ENCODE data around the gene CDAN1.

Gene CDAN1

DNA sequence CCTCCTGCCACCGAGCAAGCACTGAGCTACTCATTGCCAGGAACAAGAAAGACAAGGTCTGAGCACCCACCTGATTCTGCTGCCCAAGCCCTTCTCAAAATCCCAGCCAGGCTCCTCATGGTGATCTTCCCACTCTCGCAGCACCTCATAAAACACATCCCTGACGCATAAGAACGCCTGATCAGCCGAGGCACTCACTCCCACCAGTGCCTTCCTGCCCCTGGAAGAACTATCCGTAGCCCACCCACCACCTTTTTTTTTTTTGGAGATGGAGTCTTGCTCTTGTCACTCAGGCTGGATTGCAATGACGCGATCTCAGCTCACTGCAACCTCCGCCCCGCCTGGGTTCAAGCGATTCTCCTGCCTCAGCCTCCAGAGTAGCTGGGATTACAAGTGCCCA is 3.9 kb downstream of the CDAN1 start:
- DNase-seq, result no peak

DNA sequence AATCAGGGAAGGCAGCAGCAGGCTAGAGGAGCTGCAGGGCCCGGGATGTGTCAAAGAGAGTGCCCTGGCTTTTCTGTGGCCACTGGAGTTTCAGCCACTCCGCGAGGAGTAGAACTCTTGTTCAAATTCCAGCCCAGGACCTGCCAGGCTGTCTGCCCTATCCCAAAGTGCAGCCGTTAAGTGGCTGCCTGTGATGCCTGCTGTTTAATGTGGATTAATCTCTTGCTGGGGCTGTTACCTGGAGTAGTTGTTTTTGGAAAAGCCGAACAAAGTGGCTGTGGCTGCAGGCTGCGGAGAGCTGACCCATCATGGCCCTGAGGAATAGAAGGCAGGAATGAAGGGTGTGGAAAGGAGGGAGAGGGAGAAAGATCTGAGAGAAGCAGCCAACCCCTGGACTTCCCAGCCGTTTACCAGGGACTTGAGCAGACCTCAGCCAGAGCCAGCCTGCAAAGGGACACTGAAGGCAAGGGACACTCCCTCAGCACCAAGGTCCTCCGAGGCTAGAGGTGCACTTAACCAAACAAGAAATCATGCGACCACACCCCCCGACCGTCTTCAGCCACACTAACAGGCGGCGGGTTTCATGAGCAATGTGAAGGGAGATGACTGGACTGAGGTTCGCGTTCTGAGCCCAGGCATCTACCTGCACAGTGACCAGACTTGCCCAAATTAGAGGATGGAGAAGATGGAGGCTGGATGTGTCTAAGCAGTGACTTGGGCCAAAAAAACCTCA is 4.7 kb downstream of the CDAN1 start:
- no peak for DNase-seq

DNA sequence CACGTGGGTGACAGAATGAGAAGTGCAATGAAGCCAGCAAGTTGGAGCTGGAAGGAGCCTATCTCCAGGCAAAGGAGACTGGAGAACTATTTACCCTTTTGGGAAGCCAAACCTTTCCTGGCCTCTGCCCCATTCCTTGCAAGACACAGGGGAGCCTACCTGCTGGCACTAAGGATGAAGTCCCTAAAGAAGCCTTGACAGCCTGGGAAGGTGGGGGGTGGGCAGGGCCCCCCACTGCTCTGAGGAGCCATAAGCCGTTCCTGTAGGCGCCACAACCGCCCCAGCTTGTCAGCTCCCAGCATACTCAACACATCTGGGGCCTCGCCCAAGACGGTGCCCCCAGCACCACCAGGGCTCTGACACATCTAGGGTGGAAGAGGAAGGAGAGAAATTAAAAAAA is 5.5 kb downstream of the CDAN1 start:
- DNase-seq, result no peak

DNA sequence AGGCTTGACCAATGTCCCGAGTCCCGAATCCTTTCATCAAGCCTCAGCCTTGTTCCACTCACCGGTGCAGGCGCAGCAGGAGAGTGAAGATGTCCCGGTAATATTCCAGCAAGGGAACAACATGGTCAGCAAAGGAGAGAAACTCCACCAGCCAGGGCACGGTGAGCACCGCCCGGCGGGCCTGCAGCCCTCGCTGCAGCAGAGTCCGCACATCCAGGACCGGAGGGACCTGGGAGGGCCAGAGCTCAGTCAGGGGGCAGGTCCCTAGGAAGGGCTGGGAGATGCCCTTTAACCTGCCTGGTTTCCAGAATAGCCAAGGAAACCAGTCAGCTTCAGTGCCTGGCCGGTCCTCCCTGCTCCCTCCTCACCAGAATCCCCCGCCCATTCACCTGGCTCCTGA is 6.4 kb downstream of the CDAN1 start:
- DNase-seq, result no peak

DNA sequence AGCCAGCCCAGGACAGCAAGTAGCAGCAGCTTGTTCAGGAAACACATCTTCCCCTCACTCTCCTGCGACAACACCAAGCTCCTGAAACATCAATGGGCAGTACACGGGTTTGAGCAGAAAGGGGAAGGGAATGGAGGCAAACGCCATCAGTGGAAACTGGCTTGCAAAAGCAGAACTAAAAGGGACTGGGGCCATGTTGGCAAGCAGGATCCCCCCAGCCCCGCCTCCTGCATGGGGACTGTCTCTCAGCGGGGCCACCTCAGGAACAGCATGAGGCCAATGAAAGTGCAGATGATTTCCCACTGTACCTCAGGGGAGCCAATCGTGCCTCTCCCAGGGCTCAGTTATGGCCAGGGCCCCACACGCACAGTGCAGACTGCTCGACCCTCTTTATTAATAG is 6.8 kb downstream of the CDAN1 start:
- no peak for DNase-seq

DNA sequence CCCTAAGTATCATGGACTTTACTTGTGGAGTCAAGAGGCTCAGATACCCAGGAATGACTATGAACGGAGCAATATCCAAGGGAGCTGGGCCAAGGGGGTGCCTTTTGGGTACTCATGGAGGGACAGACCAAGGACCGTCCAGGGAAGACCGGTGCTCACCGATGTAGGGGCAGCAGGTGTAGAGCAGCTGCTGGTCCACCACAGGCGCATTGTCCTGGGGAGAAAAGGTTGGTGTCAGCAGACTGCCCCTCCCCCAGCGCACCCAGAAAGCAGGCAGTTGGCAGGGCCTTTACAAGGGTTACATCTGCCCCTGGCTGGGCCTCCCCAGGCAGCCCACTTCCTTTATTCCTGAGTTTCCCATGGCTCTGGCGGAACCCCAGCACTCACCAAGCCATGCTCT is 7.5 kb downstream of the CDAN1 start:
- no peak for DNase-seq

DNA sequence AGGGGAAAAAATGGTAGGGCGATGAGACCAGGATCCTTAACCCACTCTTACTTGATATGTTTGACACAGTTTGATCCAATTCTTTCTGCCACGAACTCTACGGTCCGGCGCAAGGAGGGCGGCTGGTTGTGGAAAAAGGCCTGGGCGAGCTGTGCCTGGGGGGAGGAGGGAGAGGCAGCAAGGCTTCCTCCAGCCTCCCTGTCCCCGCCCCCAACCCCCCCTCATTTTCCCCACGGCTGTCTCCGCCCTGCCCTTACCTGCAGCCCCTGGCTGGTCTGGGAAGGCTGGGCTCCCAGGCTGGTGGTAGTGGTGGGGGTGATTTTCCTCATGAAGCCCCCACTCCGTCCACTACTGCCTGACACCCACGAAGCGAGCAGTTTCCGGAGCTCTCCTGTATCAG is 8.0 kb downstream of the CDAN1 start:
- DNase-seq, result no peak

DNA sequence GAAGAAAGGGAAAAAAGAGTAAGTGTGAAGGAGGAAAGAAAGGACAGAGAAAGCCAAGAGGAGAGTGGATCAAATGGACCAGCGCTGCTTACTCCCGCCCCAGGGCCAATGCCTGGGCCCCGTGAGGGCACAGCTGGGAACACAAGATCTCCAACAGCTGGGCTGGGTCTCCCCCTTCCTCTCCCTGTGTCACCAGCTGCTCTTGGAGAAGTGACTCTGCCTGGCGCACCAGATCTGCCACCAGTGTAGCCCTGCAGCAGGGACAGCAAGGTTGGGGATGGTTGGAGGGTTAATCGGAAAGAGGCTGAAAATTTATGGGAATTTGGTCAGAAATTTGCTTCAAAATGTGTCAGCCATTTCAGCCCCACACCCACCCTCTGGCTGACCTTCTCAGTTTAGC is 8.4 kb downstream of the CDAN1 start:
- peak in 11 of 51 donors; percentile 15 to 66 (median 36) for DNase-seq

DNA sequence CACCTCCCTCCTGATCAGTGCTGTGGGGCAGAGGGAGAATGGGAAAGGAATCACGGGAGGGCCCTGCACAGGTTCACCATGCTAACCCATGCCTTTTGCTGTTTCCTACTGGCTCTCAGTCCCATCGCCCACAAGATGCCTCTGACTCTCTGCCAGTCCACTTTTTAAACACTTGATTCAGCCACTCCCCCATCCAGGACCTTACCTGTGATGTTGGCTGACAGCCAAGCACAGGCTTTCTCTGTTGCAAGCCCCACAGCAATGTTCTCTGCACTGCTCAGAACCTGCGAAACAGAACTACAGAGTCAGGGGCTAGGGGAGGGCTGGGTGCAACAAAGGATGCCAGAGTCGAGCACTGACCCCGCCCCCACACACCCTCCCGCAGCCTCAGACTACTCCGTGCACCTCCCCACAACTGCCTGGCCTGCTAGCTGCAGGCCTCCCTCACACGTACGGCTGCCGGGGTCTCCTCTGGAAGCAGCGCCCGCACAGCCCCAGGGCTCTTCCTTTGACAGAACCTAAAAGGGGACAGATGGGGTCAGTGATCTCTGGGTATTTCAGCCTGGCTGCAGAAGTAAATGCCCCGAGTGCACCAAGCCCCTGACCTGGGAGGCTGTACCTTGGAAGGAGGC is 9.1 kb downstream of the CDAN1 start:
- DNase-seq, result no peak

DNA sequence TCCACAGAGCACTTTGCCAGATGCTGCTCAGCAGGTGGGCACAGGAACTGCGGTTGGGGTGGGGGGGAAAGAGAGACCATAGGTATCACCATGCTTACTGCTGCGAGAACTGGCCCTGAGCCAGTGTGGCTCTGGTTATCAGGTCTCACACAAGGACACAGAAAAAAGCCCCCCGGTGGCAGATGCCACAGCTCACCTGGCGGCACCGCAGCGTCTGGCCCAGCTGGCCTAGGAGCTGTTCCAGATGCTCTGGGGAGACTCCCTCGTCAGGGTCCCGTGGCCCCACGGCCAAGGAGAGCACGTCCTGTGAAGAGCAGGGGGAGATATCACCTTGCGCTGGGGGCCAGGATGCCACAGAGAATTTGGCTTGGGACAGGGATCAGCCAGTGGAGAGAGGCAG is 10.8 kb downstream of the CDAN1 start:
- DNase-seq, result no peak

DNA sequence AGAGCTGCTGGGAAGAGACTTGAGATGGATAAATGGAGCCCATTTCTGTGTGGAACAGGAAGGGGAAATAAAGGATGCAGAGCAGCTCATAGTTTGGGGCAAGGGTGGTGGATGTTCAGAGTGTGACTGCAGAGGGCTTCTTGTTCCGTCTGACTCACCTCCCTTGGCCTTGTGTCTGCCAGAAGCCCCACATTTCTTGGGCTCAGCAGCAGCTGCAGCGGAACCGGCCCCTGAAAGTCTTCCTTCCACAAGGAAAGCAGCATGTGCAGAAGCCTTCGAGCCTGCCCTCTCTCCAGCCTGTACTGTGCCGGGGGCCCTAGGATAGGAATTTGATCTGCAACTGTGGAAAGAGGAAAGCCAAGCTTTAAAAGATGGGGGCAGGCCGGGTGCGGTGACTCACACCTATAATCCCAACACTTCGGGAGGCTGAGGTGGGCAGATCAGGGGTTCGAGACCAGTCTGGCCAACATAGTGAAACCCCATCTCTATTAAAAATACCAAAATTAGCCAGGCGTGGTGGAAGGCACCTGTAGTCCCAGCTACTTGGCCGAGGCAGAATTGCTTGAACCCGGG is 11.5 kb downstream of the CDAN1 start:
- no peak for DNase-seq

DNA sequence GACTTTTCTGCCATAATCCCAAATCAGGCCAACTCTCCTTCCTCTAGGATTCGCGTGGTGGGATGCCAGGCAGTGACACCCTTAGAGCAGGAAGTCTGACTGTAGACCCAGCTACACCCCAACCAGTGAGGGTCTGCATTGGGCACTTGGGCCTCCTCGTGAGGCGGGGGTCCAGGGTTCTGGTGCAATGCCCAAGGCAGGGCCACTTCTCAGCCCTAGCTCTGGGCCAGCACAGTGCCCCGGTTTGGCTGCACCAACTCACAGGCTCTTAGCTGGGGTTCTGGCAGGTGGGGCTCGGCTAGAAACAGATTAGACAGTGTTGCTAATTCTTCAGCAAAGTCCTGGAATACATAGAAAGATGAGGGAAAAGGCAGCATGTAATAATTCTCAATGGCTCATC is 12.7 kb downstream of the CDAN1 start:
- DNase-seq, result no peak

DNA sequence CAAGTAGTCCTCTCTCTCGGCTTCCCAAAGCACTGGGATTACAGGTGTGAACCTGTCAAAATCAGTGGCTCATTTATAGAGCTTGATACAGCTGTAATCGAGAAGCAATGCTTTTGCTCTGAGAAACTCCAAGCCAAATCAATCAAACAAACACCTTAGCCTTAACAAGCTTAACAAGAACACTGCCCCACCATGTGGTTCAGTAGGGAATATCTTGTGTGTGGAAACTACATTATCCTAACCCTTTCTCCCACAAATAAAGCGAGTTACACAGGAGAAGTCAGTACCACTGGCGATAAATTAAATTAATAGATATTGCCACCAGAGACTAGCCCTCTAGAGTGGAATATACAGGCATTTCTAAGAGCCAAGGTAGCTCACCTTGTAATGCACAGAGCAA is 13.9 kb downstream of the CDAN1 start:
- DNase-seq, result no peak

DNA sequence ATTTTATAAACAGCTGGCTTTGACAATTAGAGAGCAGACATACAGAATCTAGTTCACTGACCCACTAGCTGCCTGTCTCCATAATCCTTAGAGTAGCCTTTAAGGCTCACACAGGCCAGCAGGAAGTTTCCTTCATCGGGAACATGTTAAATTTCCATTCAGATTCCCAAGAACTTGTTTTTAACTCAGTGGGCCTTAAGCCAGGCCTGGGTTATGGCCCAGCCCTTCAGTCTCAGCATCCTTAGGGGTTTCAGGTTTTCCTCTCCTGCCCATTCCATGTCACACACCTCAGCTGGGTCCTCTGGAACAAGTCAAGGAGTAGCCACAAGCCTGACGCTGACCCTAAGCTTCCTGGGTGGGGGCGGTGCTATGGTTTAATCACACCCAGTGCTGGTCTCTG is 15.0 kb downstream of the CDAN1 start:
- DNase-seq, result no peak

DNA sequence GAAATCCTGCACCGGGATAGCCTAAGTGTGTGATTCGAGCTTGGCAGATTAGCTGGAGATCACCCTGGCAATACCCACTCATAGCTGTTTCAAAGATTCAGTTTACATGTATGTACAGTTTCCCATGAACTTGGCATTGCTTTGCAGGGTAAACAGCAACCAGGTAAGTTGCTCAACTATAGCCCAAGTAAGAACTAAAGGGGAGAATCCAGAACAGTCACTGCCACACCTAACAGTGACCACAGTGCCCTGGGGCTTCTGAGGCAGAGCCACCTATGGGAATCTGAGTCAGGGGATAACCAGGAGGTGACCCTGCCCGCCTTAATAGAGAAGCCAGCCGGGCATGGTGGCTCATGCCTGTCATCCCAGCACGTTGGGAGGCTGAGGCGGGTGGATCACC is 15.9 kb downstream of the CDAN1 start:
- DNase-seq, result no peak

DNA sequence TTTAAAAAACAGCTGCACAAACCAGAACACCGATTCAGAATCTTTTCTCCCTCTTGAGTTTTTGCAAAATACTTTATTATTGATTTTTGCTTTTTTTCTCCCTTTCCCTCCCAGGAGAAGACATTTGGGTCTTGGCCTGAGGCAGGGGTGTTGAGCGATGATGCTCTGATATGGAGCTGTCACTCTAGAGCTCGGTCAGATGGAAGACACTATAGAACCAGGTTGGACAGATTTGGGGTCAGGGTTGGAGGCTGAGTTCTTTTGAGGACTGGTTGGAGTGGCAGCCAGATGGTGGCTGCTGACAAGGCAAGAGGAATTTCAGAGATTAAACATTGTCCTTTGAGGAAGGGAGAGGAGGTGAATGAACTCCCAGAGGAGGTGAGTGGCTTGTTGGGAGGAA is 16.9 kb downstream of the CDAN1 start:
- no peak for DNase-seq

DNA sequence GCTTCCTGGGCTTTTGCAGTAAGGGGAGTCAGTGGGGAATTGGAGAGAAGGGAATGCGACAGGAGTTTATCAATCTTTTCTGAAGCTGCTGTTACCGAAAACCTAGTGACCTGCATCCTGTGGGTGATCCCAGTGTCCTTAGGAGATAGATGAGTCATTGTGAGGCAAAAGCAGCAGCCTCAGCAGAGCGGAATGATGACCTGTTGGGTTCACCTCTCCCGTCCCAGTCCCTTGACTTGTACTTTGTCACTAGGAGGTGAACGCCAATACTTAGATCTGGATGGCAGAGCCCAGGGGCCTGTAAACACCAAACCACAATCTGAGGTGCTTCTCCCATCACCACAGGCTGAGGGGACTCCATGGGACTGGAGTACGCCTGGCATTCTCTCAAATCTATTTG is 17.9 kb downstream of the CDAN1 start:
- DNase-seq, result no peak

DNA sequence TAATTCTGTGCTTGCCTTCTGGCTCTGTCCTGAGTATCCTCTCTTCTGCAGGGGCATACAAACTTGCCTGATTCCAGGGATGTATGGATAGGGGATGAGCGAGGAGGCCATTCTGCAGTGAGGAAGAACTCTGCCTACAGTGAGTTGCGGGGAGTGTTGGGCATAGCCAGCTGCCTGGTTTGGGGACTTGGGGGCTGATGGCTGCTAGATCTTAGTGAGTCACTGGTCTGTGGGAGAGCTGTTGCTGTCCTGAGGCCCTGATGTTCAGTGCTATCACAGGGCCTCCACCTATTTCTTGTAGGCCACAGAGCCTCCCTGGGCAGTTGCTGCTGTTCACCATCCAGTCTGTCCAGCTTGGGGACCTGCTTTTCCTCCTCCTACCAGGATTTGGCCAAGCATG is 20.3 kb downstream of the CDAN1 start:
- DNase-seq, result no peak

DNA sequence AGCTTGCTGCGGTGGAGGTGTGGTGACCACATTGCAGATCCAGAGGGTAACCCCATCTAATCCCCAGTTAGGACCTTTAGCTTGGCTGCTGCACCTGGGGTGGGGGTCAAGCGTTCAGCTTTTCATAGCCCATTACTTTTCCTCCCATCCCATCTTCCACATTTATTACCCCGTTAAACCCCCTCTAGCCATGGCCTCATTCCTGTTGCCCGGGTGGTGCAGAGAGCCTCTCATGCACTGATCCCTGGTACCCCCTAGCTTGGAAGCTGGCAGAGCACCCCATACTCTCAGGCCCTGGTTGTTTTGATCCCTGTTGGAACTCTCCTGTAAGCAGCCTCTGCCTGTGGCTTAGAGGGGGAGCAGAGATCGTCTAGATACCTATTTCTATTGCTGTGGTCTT is 20.8 kb downstream of the CDAN1 start:
- no peak for DNase-seq

DNA sequence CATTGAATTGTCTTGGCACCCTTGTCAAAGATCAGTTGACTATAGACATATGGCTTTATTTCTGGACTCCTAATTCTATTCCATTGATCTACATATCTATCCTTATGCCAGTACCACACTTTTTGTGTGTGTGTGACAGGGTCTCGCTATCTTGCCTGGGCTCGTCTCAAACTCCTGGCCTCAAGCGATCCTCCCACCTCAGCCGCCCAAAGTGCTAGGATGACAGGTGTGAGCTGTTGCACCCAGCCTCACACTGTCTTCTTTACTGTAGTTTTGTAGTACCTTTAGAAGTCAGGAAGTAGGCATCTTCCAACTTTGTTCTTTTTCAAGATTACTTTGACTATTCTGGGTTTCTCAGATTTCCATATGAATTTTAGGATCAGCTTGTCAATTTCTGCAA is 24.3 kb downstream of the CDAN1 start:
- no peak for DNase-seq

DNA sequence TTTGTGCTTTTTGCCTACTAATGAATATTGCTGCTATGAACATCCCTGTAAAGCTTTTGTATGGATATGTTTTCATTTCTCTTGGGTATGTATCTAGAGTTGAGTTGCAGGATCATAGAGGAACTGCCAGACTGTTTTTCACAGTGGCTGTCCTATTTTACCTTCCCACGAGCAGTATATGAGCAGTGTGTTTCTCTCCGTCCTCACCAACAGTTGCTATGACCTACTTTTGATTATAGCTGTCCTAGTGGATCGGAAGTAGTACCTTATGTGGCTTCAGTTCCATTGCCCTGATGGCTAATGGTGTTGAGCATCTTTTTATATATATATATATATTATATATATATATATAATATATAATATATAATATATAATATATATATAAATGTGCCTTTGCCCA is 25.2 kb downstream of the CDAN1 start:
- no peak for DNase-seq

DNA sequence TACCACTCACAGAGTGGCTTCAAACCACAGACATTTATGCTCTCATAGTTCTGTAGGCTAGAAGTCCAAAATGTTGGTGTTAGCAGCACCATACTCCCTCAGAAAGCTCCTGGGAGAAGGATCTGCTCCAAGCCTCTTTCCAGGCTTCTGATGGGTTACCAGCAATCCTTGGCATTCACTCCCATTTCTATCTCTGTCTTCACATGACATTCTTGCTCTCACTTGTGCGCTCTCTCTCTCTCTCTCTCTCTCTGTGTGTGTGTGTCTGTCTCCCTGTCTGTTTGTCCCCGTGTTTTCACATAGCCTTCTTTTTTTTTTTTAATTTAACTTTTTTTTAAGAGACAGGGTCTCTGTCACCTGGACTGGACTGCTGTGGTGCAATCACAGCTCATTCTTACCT is 26.3 kb downstream of the CDAN1 start:
- DNase-seq, result no peak

DNA sequence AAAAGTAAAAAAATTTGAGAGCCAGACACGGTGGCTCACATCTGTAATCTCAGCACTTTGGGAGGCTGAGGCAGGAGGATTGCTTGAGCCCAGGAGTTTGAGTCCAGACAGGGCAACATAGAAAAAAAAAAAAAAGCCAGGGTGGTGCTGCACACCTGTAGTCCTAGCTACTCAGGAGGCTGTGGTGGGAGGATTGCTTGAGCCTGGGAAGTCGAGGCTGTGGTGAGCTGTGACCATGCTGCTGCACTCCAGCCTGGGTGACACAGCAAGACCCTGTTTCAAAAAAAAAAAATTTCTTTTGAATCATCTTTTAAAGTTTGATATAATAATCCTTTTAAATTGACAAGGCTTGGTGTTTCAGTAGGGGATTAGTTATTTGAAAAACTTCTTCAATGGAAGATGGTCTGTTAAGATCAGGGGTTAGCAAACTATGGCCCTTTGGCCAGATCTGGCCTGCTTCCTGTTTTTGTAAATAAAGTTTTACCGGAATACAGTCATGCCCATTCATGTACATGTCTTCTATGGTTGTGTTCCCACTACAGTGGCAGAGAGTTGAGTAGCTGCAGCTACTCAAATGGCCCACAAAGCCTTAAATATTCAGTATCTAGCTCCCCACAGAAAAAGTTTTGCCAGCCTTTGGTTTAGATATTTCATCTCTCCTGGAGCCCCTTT is 28.9 kb downstream of the CDAN1 start:
- DNase-seq, result no peak

All from hypothalamus (tissue), 51 donors.